Gastroesophageal sphincter (tissue), 3 donors: ENCODE measurements around the gene MCTP1.

Experiments
- EP300 ChIP-seq: sonication (generic); formaldehyde crosslinking; IDR thresholded peaks from one replicate; pipeline ENCODE4 v1.6.1; 2017; ENCODE audit warnings: antibody characterized with exemption, mild to moderate bottlenecking
- POLR2A ChIP-seq, 2 donors: fragments of 450-650 bp; IDR thresholded peaks; one replicate each; pipeline ENCODE4 v1.6.1; 2017; ENCODE audit warnings: antibody characterized with exemption in 2 of 2, mild to moderate bottlenecking in 2 of 2, moderate library complexity in 1 of 2
- POLR2AphosphoS5 ChIP-seq: sonication (generic); formaldehyde crosslinking; IDR thresholded peaks from one replicate; pipeline ENCODE4 v1.6.1; 2017; ENCODE audit warnings: antibody characterized with exemption
- TF ChIP-seq, protein P1 (sequence below), 4 experiments: fragments of 200-600 bp in 2 of 4; fragments of 450-650 bp in 2 of 4; sonication (generic) in 1 of 4; IDR thresholded peaks; one replicate each; pipeline ENCODE4 v1.5.1; 2017 to 2019; ENCODE audit warnings: antibody characterized with exemption in 4 of 4, mild to moderate bottlenecking in 2 of 4, moderate library complexity in 2 of 4

DNA sequence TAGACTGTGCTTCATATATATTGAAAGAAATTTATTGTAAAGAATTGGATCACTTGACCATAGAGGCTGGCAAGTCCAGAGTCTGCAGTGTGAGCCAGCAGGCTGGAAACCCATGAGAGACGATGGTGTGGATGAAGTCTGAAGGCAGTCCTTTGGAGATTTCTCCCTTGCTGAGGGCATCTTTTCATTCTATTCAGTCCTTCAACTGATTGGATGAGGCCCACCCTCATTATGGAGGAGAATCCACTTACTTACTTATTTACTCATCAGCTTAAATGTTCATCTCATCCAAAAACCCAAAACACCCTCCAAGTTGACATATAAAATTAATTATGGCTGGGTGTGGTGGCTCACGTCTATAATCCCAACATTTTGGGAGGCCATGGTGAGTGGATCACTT, 62.1 kb downstream of the MCTP1 start:
- TF ChIP-seq EP300, result no peak
- TF ChIP-seq, protein P1, sequence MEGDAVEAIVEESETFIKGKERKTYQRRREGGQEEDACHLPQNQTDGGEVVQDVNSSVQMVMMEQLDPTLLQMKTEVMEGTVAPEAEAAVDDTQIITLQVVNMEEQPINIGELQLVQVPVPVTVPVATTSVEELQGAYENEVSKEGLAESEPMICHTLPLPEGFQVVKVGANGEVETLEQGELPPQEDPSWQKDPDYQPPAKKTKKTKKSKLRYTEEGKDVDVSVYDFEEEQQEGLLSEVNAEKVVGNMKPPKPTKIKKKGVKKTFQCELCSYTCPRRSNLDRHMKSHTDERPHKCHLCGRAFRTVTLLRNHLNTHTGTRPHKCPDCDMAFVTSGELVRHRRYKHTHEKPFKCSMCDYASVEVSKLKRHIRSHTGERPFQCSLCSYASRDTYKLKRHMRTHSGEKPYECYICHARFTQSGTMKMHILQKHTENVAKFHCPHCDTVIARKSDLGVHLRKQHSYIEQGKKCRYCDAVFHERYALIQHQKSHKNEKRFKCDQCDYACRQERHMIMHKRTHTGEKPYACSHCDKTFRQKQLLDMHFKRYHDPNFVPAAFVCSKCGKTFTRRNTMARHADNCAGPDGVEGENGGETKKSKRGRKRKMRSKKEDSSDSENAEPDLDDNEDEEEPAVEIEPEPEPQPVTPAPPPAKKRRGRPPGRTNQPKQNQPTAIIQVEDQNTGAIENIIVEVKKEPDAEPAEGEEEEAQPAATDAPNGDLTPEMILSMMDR (IDR thresholded peaks at IDR 0.05), result no peak
- TF ChIP-seq POLR2A (IDR thresholded peaks at IDR 0.05), result no peak
- no peak for TF ChIP-seq POLR2AphosphoS5
